NCI-H2029 treated with DMSO at 0.1 percent for 48 hours (cell line): ENCODE data around the gene FAXDC2.
"Not testable (repeated sequence)": the region's sequence is repeated elsewhere in the genome, so short reads cannot be mapped to it uniquely, and the experiment has no call there.

Experiments used
- DNase-seq: peaks from one replicate; lab custom pipeline; 2025; lab: John Stamatoyannopoulos, UW

FAXDC2 gene

GRCh38 chr5:154861946-154862345 lies 11.5 kb upstream of the FAXDC2 start:
- no peak for DNase-seq

- no peak for DNase-seq
These were observed 10.4 kb upstream of the FAXDC2 start for GRCh38 chr5:154860765-154861164.

GRCh38 chr5:154860123-154860522 lies 9.7 kb upstream of the FAXDC2 start:
- DNase-seq, result no peak

GRCh38 chr5:154858972-154859871 lies 8.8 kb upstream of the FAXDC2 start:
- DNase-seq, result peak; percentile 20

GRCh38 chr5:154858297-154858971 lies 8.0 kb upstream of the FAXDC2 start, which contains the start of gene CNOT8:
CNOT8 (plus strand) TSS chr5:154858627; CDS start chr5:154863279, 4,652 bp downstream.
- peak; percentile 92 for DNase-seq

- peak; percentile 96 for DNase-seq
These were observed 7.3 kb upstream of the FAXDC2 start for GRCh38 chr5:154857530-154858296.

- DNase-seq, result no peak
These were observed 948 bp upstream of the FAXDC2 start for GRCh38 chr5:154851351-154851750.

- DNase-seq, result no peak
These were observed 607 bp downstream of the FAXDC2 start for GRCh38 chr5:154849791-154850201.

- DNase-seq, result no peak
These were observed 1.1 kb downstream of the FAXDC2 start for GRCh38 chr5:154849264-154849785.

- no peak for DNase-seq
These were observed 5.6 kb downstream of the FAXDC2 start for GRCh38 chr5:154844809-154845208.

- DNase-seq, result no peak
These were observed 7.5 kb downstream of the FAXDC2 start for GRCh38 chr5:154842689-154843530.

- DNase-seq, result no peak
These were observed 9.1 kb downstream of the FAXDC2 start for GRCh38 chr5:154841273-154841661.

- no peak for DNase-seq
These were observed 9.7 kb downstream of the FAXDC2 start for GRCh38 chr5:154840435-154841272.

- DNase-seq, result no peak
These were observed 13.1 kb downstream of the FAXDC2 start for GRCh38 chr5:154837009-154837901.

GRCh38 chr5:154836225-154836624 lies 14.2 kb downstream of the FAXDC2 start:
- DNase-seq, result no peak

GRCh38 chr5:154835701-154836052 lies 14.7 kb downstream of the FAXDC2 start:
- not testable (repeated sequence) for DNase-seq

- peak; percentile 52 for DNase-seq
These were observed 16.4 kb downstream of the FAXDC2 start for GRCh38 chr5:154834053-154834452.

GRCh38 chr5:154832804-154833203 lies 17.6 kb downstream of the FAXDC2 start:
- DNase-seq, result not testable (repeated sequence)

- DNase-seq, result no peak
These were observed 19.0 kb downstream of the FAXDC2 start for GRCh38 chr5:154831451-154831850.
